ENCODE data around the gene OR2B6. TPM values are rescaled to one million over a fixed set of nuclear protein-coding genes. Genes with fewer than 3 reads are reported as not detected.
"Not testable (repeated sequence)": the region's sequence is repeated elsewhere in the genome, so short reads cannot be mapped to it uniquely, and the experiment has no call there.

The OR2B6 gene
- total and polyA plus RNA-seq, 9 donors = not detected

- DNase-seq = no peak
- 73 to 86% (median 74%) methylated on average over 6 of the region's 6 CpGs for WGBS, 3 donors
These were observed 32.9 kb upstream of the OR2B6 start for GRCh38 chr6:27924179-27924578.

GRCh38 chr6:27928041-27928440 is 29.0 kb upstream of the OR2B6 start:
- 80 to 88% (median 84%) methylated on average over 2 of the region's 2 CpGs for WGBS, 3 donors
- H3K9me3 ChIP-seq; H3K27me3 ChIP-seq; intact Hi-C loops (cut with DNase I); H3K27ac ChIP-seq; H3K4me3 ChIP-seq; H3K4me1 ChIP-seq (ENCODE audit: insufficient read depth); H3K36me3 ChIP-seq; DNase-seq: not testable (repeated sequence)

More at GRCh38 chr6:27924179-27924578, 32.9 kb upstream of the OR2B6 start:
- no peaks in the 10 kb centered on the region for H3K36me3 ChIP-seq
- no peak overlapping the region for H3K4me3 ChIP-seq
- TF ChIP-seq CTCF (IDR thresholded peaks at IDR 0.05) (no peak), POLR2A (IDR thresholded peaks at IDR 0.05) (no peak), EP300 (IDR thresholded peaks at IDR 0.05) (no peak)
- H3K27ac ChIP-seq = no peak overlapping the region
- H3K9me3 ChIP-seq = no peaks in the 10 kb centered on the region
- no peaks in the 10 kb centered on the region for H3K27me3 ChIP-seq
- intact Hi-C loops (cut with DNase I) = no loop called here
- H3K4me1 ChIP-seq (ENCODE audit: insufficient read depth) = no peaks in the 10 kb centered on the region

- 67 to 72% (median 69%) methylated on average over 5 of the region's 5 CpGs for WGBS, 3 donors
- H3K27me3 ChIP-seq; H3K27ac ChIP-seq; H3K9me3 ChIP-seq; H3K36me3 ChIP-seq; H3K4me3 ChIP-seq; DNase-seq; intact Hi-C loops (cut with DNase I); H3K4me1 ChIP-seq (ENCODE audit: insufficient read depth): not testable (repeated sequence)
These were observed 27.1 kb upstream of the OR2B6 start for GRCh38 chr6:27929930-27930329.

GRCh38 chr6:27931209-27931608 is 25.8 kb upstream of the OR2B6 start:
- Histone ChIP-seq H3K4me3 (no peak overlapping the region), H3K36me3 (no peaks in the 10 kb centered on the region), H3K9me3 (no peaks in the 10 kb centered on the region), H3K4me1 (ENCODE audit: insufficient read depth) (no peaks in the 10 kb centered on the region), H3K27ac (no peak overlapping the region), H3K27me3 (no peaks in the 10 kb centered on the region)
- WGBS, 3 donors = 72 to 89% (median 83%) methylated on average over 2 of the region's 2 CpGs
- DNase-seq = no peak
- intact Hi-C loops (cut with DNase I) = no loop called here
- TF ChIP-seq EP300 (IDR thresholded peaks at IDR 0.05) (no peak), POLR2A (IDR thresholded peaks at IDR 0.05) (no peak), CTCF (IDR thresholded peaks at IDR 0.05) (no peak)

GRCh38 chr6:27940766-27941165 is 16.3 kb upstream of the OR2B6 start:
- Histone ChIP-seq H3K27ac (no peak overlapping the region), H3K36me3 (no peaks in the 10 kb centered on the region), H3K4me3 (no peak overlapping the region), H3K9me3 (no peaks in the 10 kb centered on the region), H3K4me1 (ENCODE audit: insufficient read depth) (no peaks in the 10 kb centered on the region), H3K27me3 (no peaks in the 10 kb centered on the region)
- 55 to 67% (median 55%) methylated on average over 1 of the region's 1 CpG for WGBS, 3 donors
- DNase-seq = no peak
- TF ChIP-seq CTCF (IDR thresholded peaks at IDR 0.05) (no peak), EP300 (IDR thresholded peaks at IDR 0.05) (no peak), POLR2A (IDR thresholded peaks at IDR 0.05) (no peak)
- intact Hi-C loops (cut with DNase I) = no loop called here

GRCh38 chr6:27943072-27943471 is 14.0 kb upstream of the OR2B6 start:
- H3K4me1 ChIP-seq (ENCODE audit: insufficient read depth); H3K27ac ChIP-seq; H3K4me3 ChIP-seq; H3K27me3 ChIP-seq; H3K36me3 ChIP-seq; H3K9me3 ChIP-seq; intact Hi-C loops (cut with DNase I); DNase-seq: not testable (repeated sequence)
- WGBS, 3 donors = 14 to 33% (median 31%) methylated on average over 6 of the region's 6 CpGs
